Osteocyte (in vitro differentiated cells): Measurements from ENCODE around the gene SAMD7. TPM values are rescaled to one million over a fixed set of nuclear protein-coding genes. Genes with fewer than 3 reads are reported as not detected.

Experiments used
- DNase-seq: peaks from one replicate; pipeline ENCODE4 v3.0.0; 2021; ENCODE audit warnings: mixed read lengths; ENCODE audit not compliant: unreplicated experiment; ENCODE audit errors: extremely low spot score
- H3K27ac Mint-ChIP-seq: one replicate; pipeline ENCODE4 v1.8.0; 2021; ENCODE audit warnings: mild to moderate bottlenecking, mixed read lengths; ENCODE audit not compliant: unreplicated experiment
- H3K27me3 Mint-ChIP-seq: one replicate; pipeline ENCODE4 v1.8.0; 2021; ENCODE audit warnings: mixed read lengths; ENCODE audit not compliant: unreplicated experiment
- H3K36me3 Mint-ChIP-seq: one replicate; pipeline ENCODE4 v1.8.0; 2021; ENCODE audit warnings: mixed read lengths; ENCODE audit not compliant: unreplicated experiment
- H3K4me1 Mint-ChIP-seq: one replicate; pipeline ENCODE4 v1.8.0; 2021; ENCODE audit warnings: mixed read lengths; ENCODE audit not compliant: unreplicated experiment
- H3K4me3 Mint-ChIP-seq: one replicate; pipeline ENCODE4 v1.8.0; 2021; ENCODE audit warnings: mild to moderate bottlenecking, moderate library complexity, mixed read lengths; ENCODE audit not compliant: unreplicated experiment
- H3K9me3 Mint-ChIP-seq: one replicate; pipeline ENCODE4 v1.8.0; 2021; ENCODE audit warnings: mixed read lengths; ENCODE audit not compliant: unreplicated experiment
- total RNA-seq: library from RNA; stranded (reverse); gene quantifications from 2 replicates; pipeline ENCODE4 v1.2.1, GENCODE V29; 2021
- TF ChIP-seq, protein P1 (sequence below): fragments of 200-600 bp; sonication (generic); IDR thresholded peaks from 2 replicates; pipeline ENCODE4 v1.5.0; 2021; ENCODE audit warnings: antibody characterized with exemption, mild to moderate bottlenecking, moderate library complexity

The SAMD7 gene
- total RNA-seq, 1 donor from 2014 or later, result not detected

DNA sequence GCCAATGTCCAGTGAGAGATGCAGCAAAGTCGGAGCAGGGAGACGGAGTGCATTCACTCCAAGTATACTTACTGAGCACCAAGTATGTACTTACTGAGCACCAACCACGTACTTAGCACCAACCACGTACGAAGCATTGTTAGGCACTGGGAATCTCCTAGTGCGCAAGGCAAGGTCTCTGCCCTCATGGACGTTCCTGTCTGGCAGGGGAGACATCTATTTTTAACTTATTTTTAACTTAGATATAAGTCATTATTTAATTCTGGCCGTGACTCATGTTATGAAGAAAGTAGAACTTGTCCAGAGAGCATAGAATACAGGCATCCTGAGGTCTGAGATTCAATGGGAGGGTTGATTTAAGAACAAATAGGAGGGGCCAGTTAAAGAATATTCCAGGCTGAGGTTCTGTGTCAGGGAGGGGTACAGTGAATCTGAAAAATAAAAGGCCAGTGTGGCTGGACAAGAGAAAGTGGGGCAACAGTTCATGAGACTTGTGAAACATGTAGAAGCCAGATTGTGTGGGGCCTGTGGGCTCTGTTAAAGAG, 32.3 kb upstream of the SAMD7 start:
- TF ChIP-seq, protein P1, sequence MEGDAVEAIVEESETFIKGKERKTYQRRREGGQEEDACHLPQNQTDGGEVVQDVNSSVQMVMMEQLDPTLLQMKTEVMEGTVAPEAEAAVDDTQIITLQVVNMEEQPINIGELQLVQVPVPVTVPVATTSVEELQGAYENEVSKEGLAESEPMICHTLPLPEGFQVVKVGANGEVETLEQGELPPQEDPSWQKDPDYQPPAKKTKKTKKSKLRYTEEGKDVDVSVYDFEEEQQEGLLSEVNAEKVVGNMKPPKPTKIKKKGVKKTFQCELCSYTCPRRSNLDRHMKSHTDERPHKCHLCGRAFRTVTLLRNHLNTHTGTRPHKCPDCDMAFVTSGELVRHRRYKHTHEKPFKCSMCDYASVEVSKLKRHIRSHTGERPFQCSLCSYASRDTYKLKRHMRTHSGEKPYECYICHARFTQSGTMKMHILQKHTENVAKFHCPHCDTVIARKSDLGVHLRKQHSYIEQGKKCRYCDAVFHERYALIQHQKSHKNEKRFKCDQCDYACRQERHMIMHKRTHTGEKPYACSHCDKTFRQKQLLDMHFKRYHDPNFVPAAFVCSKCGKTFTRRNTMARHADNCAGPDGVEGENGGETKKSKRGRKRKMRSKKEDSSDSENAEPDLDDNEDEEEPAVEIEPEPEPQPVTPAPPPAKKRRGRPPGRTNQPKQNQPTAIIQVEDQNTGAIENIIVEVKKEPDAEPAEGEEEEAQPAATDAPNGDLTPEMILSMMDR, result no peak
- Mint-ChIP-seq H3K9me3 (no peaks in the 10 kb centered on the region), H3K36me3 (no peaks in the 10 kb centered on the region), H3K4me3 (no peak overlapping the region), H3K27me3 (peaks cover 10% of the 10 kb centered on the region), H3K27ac (no peak overlapping the region), H3K4me1 (no peaks in the 10 kb centered on the region)
- no peak for DNase-seq

- TF ChIP-seq, protein P1, result no peak
- Mint-ChIP-seq H3K4me3 (no peak overlapping the region), H3K27ac (no peak overlapping the region), H3K4me1 (no peaks in the 10 kb centered on the region), H3K36me3 (no peaks in the 10 kb centered on the region), H3K27me3 (peaks cover 10% of the 10 kb centered on the region), H3K9me3 (no peaks in the 10 kb centered on the region)
- DNase-seq, result no peak
Measured at GRCh38 chr3:169879845-169880575, 31.4 kb upstream of the SAMD7 start.

GRCh38 chr3:169880576-169881250, 30.7 kb upstream of the SAMD7 start:
- H3K36me3 Mint-ChIP-seq, result no peaks in the 10 kb centered on the region
- no peaks in the 10 kb centered on the region for H3K9me3 Mint-ChIP-seq
- H3K27ac Mint-ChIP-seq, result no peak overlapping the region
- TF ChIP-seq, protein P1, result no peak
- no peaks in the 10 kb centered on the region for H3K4me1 Mint-ChIP-seq
- H3K4me3 Mint-ChIP-seq, result no peak overlapping the region
- no peak for DNase-seq
- peaks cover 10% of the 10 kb centered on the region for H3K27me3 Mint-ChIP-seq

DNA sequence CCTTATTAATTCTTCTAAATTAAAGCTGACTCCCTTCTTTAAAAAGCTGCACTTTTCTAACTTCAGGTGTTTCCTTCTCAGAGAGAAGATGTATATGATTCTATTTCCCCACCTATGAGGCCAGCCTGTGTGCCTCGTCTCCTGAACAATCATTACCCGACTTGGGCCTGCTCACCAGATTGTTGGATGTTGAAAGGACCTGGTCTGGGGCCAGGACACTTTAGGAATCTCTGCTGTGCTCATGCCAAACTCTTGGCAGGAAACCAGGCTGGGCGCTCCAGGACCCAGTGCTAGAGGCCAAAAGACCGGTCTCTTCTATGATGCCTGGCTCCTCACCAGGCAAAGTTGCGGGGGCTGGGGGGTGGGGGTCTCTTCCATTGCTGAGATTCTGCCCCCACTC, 24.7 kb upstream of the SAMD7 start:
- H3K27ac Mint-ChIP-seq, result no peak overlapping the region
- H3K36me3 Mint-ChIP-seq, result no peaks in the 10 kb centered on the region
- TF ChIP-seq, protein P1, result no peak
- peaks cover 7% of the 10 kb centered on the region for H3K27me3 Mint-ChIP-seq
- H3K4me3 Mint-ChIP-seq, result no peak overlapping the region
- no peaks in the 10 kb centered on the region for H3K9me3 Mint-ChIP-seq
- no peaks in the 10 kb centered on the region for H3K4me1 Mint-ChIP-seq
- no peak for DNase-seq

DNA sequence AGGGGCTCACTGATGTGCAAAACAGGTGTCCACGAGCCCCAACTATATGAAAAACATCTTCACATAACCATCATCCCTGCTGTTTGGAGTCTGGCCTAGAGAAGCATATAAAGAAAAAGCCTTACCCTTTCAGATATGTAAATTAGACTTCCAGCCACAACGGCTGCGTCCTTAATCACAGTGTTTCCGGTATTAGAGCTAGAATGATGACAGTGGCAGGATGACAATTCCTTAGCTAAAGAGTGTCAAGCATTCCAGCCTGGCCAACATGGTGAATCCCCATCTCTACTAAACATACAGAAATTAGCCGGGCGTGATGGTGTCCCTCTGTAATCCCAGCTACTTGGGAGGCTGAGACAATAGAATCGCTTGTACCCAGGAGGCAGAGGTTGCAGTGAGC, 19.5 kb upstream of the SAMD7 start:
- no peak for DNase-seq
- Mint-ChIP-seq H3K36me3 (no peaks in the 10 kb centered on the region), H3K4me1 (no peaks in the 10 kb centered on the region), H3K27me3 (no peaks in the 10 kb centered on the region), H3K9me3 (no peaks in the 10 kb centered on the region), H3K27ac (no peak overlapping the region), H3K4me3 (no peak overlapping the region)
- TF ChIP-seq, protein P1, result no peak
